ENCODE measurements around the gene GNB1L. TPM values are rescaled to one million over a fixed set of nuclear protein-coding genes. Genes with fewer than 3 reads are reported as not detected.
A peak's percentile ranks its signal among the peaks of the same experiment; 100 is the strongest.

The GNB1L gene
- total RNA-seq, result 6.6 and 7.2 TPM in 2 replicates
- total RNA-seq (2013), result 6.7 TPM
- polyA plus RNA-seq, result 6.0 and 12.1 TPM in 2 replicates
- 13.6 and 15.1 TPM in 2 replicates for polyA minus RNA-seq

GRCh38 chr22:19854778-19855503, at the start of gene GNB1L, which contains the start of gene RTL10:
Gene GNB1L, minus strand, starts transcription at chr22:19854874. Its CDS starts 33,519 bp downstream, at chr22:19821355.
Gene RTL10, minus strand, starts transcription at chr22:19854874. Its CDS starts 2,613 bp downstream, at chr22:19852261.
- H2AFZ ChIP-seq (ENCODE audit: insufficient read depth, low read depth, low read length, poor library complexity, severe bottlenecking), result peak within 1 kb of the TSS; percentile 98
- DNase-seq (peak; percentile 97), ATAC-seq (ENCODE audit: low read depth) (peak; percentile 93)
- under 1% methylated on average over 81 of the region's 81 CpGs for WGBS (ENCODE audit: insufficient coverage)
- H3K9me3 Mint-ChIP-seq (ENCODE audit: insufficient read depth), result no peaks in the 10 kb centered on the region
- H3K4me3 ChIP-seq (ENCODE audit: control extremely low read depth in 1 of 5, extremely low read depth in 1 of 5, insufficient read depth in 1 of 5, low read depth in 2 of 5, low read length in 4 of 5), result peak within 1 kb of the TSS; percentile 70 to 97 (median 88)
- H3K9ac ChIP-seq (ENCODE audit: low read length), result peak within 1 kb of the TSS; percentile 97
- ChIA-PET CTCF (interaction anchor here (0.9 to 1.4 kb wide), 4 partner anchors 12 to 125 kb away, joined by 3 to 6 read pairs (median 4); no protein-coding TSS in a partner anchor), POLR2A (interaction anchor here (0.5 to 1.3 kb wide), 2 partner anchors 37 to 101 kb away, joined by 3 read pairs; no protein-coding TSS in a partner anchor)
- no peaks in the 10 kb centered on the region for H3K9me3 ChIP-seq (ENCODE audit: control extremely low read depth in 1 of 3, control insufficient read depth in 2 of 3, insufficient read depth in 1 of 3, low read length in 2 of 3)
- no peaks in the 10 kb centered on the region for H3K27me3 Mint-ChIP-seq
- peaks cover 0 to 16% of the 10 kb centered on the region in 2 experiments for H3K36me3 ChIP-seq (replicated peaks in 1 of 2; ENCODE audit: control extremely low read depth in 1 of 2, control insufficient read depth in 1 of 2, extremely low read depth in 1 of 2, insufficient read depth in 2 of 2, low read length in 1 of 2)
- no peaks in the 10 kb centered on the region for H3K27me3 ChIP-seq (replicated peaks in 1 of 4; ENCODE audit: control extremely low read depth in 1 of 4, control insufficient read depth in 3 of 4, insufficient read depth in 4 of 4, low read length in 3 of 4)
- H3K4me2 ChIP-seq (replicated peaks; ENCODE audit: low read depth, low read length, poor library complexity, severe bottlenecking), result peak within 1 kb of the TSS; percentile 94
- intact Hi-C loops (cut with micrococcal nuclease), result loop anchor here (1.0 to 10.0 kb wide), 5 partner anchors 36 to 230 kb away; partner anchors contain the start of genes ARVCF and DGCR8
- peak within 1 kb of the TSS; percentile 95 for H3K4me3 Mint-ChIP-seq
- H3K4me1 Mint-ChIP-seq, result peaks cover 43% of the 10 kb centered on the region
- H4K20me1 ChIP-seq (ENCODE audit: control insufficient read depth, insufficient read depth, low read length, poor library complexity, severe bottlenecking), result peaks cover 26% of the 10 kb centered on the region
- H3K79me2 ChIP-seq (ENCODE audit: control insufficient read depth, insufficient read depth, low read length), result peaks cover 44% of the 10 kb centered on the region
- TF ChIP-seq CTCF (IDR thresholded peaks at IDR 0.05), result no peak
- TF ChIP-seq EZH2 (IDR thresholded peaks at IDR 0.05; ENCODE audit: borderline replicate concordance, insufficient read depth, low read depth, low read length, poor library complexity, severe bottlenecking), result no peak
- peak within 1 kb of the TSS; percentile 97 for H3K27ac Mint-ChIP-seq
- peak within 1 kb of the TSS; percentile 85 to 88 for H3K27ac ChIP-seq (ENCODE audit: low read length in 2 of 2)
- peaks cover 21 to 26% of the 10 kb centered on the region in 2 donors for H3K4me1 ChIP-seq (ENCODE audit: control insufficient read depth in 2 of 2, insufficient read depth in 2 of 2, low read length in 2 of 2)

All from B cell (primary cell).